GM12801 (cell line): ENCODE data around the gene PLA2G2F.

Experiments used
- CTCF ChIP-seq: IDR thresholded peaks from one replicate; pipeline ENCODE4 v1.5.1; 2011; ENCODE audit warnings: control low read depth; ENCODE audit not compliant: insufficient read length; ENCODE audit errors: extremely low read depth

PLA2G2F gene

GRCh38 chr1:20138961-20139550, at the start of gene PLA2G2F:
PLA2G2F (plus strand) TSS chr1:20139323; CDS start chr1:20139428, 105 bp downstream.
- TF ChIP-seq CTCF = no peak

GRCh38 chr1:20089328-20090077, 49.6 kb upstream of the PLA2G2F start:
- TF ChIP-seq CTCF = no peak

- TF ChIP-seq CTCF = no peak
Observed at GRCh38 chr1:20090119-20090518, 49.0 kb upstream of the PLA2G2F start.

GRCh38 chr1:20090641-20091040, 48.5 kb upstream of the PLA2G2F start:
- TF ChIP-seq CTCF = no peak

- TF ChIP-seq CTCF = no peak
Observed at GRCh38 chr1:20093303-20093702, 45.8 kb upstream of the PLA2G2F start.

- no peak for TF ChIP-seq CTCF
Observed at GRCh38 chr1:20093940-20094391, 45.2 kb upstream of the PLA2G2F start.

GRCh38 chr1:20095564-20096434, 43.3 kb upstream of the PLA2G2F start:
- TF ChIP-seq CTCF = no peak
